OCI-LY3 (cell line): ENCODE data around the gene OR2B2.

Source experiments
- H2AFZ ChIP-seq: fragments of 200-600, 300-600 bp; shearing (Covaris generic); 2 replicates; pipeline ENCODE4 v1.6.0; 2014; ENCODE audit warnings: antibody characterized with exemption, low read depth, low read length
- H3K27ac ChIP-seq: fragments of 200-600, 300-600 bp; sonication (generic); 2 replicates; pipeline ENCODE4 v1.5.1; 2014; ENCODE audit warnings: mild to moderate bottlenecking, low read length, moderate library complexity, mixed read lengths
- H3K27me3 ChIP-seq: fragments of 200-600, 300-600 bp; sonication (generic); 2 replicates; pipeline ENCODE4 v1.6.1; 2014; ENCODE audit warnings: low read depth, low read length, mixed read lengths
- H3K36me3 ChIP-seq: fragments of 200-600, 300-600 bp; sonication (generic); replicated peaks from 2 replicates; pipeline ENCODE3; 2014; ENCODE audit warnings: low read depth, low read length, mixed read lengths
- H3K4me1 ChIP-seq: fragments of 300-600, 200-600 bp; sonication (generic); 2 replicates; pipeline ENCODE4 v1.6.1; 2014; ENCODE audit warnings: low read length, mixed read lengths
- H3K4me2 ChIP-seq: fragments of 200-600, 300-600 bp; sonication (generic); 2 replicates; pipeline ENCODE4 v1.6.1; 2014; ENCODE audit warnings: low read length, mixed read lengths
- H3K4me3 ChIP-seq: fragments of 300-600, 200-600 bp; sonication (generic); 2 replicates; pipeline ENCODE4 v1.5.1; 2014; ENCODE audit warnings: antibody characterized with exemption, mild to moderate bottlenecking, low read length, moderate library complexity
- H3K79me2 ChIP-seq: fragments of 300-600, 200-600 bp; shearing (Covaris generic); 2 replicates; pipeline ENCODE4 v1.6.1; 2014; ENCODE audit warnings: mild to moderate bottlenecking, low read length, mixed read lengths
- H3K9ac ChIP-seq: fragments of 300-600, 200-600 bp; shearing (Covaris generic); 2 replicates; pipeline ENCODE4 v1.6.0; 2014; ENCODE audit warnings: mild to moderate bottlenecking, low read length, moderate library complexity
- H3K9me3 ChIP-seq: fragments of 200-600, 300-600 bp; shearing (Covaris generic); 2 replicates; pipeline ENCODE4 v1.6.1; 2014; ENCODE audit warnings: low read length, mixed read lengths; ENCODE audit not compliant: insufficient read depth
- H4K20me1 ChIP-seq: fragments of 200-600, 300-600 bp; sonication (generic); 2 replicates; pipeline ENCODE4 v1.6.1; 2016; ENCODE audit warnings: low read length, mixed read lengths; ENCODE audit not compliant: insufficient read depth
- EZH2phosphoT487 ChIP-seq: fragments of 200-600 bp; shearing (Covaris generic); IDR thresholded peaks from 2 replicates; pipeline ENCODE4 v1.6.1; 2018; ENCODE audit warnings: antibody characterized with exemption, mixed run types, low read depth
- TF ChIP-seq, protein P1 (sequence below): fragments of 200-600, 300-600 bp; sonication (generic); IDR thresholded peaks from 2 replicates; pipeline ENCODE4 v1.5.1; 2014; ENCODE audit warnings: antibody characterized with exemption, low read length, low read depth

OR2B2 gene

DNA sequence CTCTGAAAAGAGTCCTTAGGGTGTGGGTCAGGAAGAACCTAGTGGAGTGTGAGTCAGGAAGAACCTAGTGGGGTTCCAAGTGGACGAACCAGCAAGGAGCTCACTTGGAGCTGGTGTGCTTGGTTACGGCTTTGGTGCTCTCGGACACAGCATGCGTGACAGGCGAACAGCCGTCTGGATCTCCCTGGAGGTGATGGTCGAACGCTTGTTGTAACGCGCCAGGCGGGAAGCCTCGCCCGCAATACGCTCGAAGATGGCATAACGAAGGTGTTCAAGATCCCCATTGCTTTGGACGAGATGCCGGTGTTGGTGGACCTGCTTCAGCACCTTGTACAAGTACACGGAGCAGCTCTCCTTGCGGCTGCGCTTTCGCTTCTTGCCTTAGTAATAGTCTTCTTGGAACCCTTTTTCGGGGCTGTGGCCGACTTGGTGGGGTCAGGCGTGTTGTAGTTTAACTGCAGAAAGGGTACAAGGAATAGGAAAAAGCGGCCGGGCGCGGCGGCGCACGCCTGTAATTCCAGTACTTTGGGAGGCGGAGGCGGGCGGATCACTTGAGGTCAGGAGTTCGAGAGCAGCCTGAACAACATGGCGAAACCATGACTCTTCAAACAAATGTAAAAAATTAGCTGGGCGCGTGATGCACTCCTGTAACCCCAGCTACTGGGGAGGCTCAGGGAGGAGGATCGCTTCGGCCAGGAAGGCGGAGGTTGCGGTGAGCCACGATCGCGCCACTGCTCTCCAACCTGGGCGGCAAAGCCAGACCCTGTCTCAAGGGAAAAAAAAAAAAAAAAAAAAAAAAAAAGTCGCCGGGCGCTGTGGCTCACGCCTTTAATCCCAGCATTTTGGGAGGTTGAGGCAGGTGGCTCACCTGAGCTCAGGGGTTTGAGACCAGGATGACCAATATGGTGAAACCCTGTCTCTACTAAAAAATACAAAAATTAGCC lies 48.0 kb downstream of the OR2B2 start:
- H3K4me2 ChIP-seq = no peak overlapping the region; the same call in 1 of the 2 replicates
- no peak overlapping the region for H3K9ac ChIP-seq
- H3K27me3 ChIP-seq = no peaks in the 10 kb centered on the region
- H3K27ac ChIP-seq = no peak overlapping the region
- H3K4me1 ChIP-seq = no peaks in the 10 kb centered on the region
- H4K20me1 ChIP-seq = no peaks in the 10 kb centered on the region
- peaks cover 15% of the 10 kb centered on the region; the same call in 1 of the 2 replicates for H3K9me3 ChIP-seq
- H3K79me2 ChIP-seq = no peaks in the 10 kb centered on the region
- no peaks in the 10 kb centered on the region for H3K36me3 ChIP-seq
- H3K4me3 ChIP-seq = peak overlapping the region; percentile 50
- no peak for TF ChIP-seq EZH2phosphoT487
- TF ChIP-seq, protein P1, sequence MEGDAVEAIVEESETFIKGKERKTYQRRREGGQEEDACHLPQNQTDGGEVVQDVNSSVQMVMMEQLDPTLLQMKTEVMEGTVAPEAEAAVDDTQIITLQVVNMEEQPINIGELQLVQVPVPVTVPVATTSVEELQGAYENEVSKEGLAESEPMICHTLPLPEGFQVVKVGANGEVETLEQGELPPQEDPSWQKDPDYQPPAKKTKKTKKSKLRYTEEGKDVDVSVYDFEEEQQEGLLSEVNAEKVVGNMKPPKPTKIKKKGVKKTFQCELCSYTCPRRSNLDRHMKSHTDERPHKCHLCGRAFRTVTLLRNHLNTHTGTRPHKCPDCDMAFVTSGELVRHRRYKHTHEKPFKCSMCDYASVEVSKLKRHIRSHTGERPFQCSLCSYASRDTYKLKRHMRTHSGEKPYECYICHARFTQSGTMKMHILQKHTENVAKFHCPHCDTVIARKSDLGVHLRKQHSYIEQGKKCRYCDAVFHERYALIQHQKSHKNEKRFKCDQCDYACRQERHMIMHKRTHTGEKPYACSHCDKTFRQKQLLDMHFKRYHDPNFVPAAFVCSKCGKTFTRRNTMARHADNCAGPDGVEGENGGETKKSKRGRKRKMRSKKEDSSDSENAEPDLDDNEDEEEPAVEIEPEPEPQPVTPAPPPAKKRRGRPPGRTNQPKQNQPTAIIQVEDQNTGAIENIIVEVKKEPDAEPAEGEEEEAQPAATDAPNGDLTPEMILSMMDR = no peak
- no peak overlapping the region for H2AFZ ChIP-seq

GRCh38 chr6:27862396-27863066 lies 49.7 kb downstream of the OR2B2 start:
- Histone ChIP-seq H3K36me3 (no peaks in the 10 kb centered on the region), H3K4me1 (no peaks in the 10 kb centered on the region), H3K27me3 (no peaks in the 10 kb centered on the region), H3K9ac (no peak overlapping the region), H2AFZ (no peak overlapping the region), H3K9me3 (peaks cover 15% of the 10 kb centered on the region; the same call in 1 of the 2 replicates), H3K4me2 (no peak overlapping the region), H3K4me3 (no peak overlapping the region), H3K79me2 (no peaks in the 10 kb centered on the region), H4K20me1 (no peaks in the 10 kb centered on the region), H3K27ac (no peak overlapping the region)
- TF ChIP-seq, protein P1 = no peak
- no peak for TF ChIP-seq EZH2phosphoT487

DNA sequence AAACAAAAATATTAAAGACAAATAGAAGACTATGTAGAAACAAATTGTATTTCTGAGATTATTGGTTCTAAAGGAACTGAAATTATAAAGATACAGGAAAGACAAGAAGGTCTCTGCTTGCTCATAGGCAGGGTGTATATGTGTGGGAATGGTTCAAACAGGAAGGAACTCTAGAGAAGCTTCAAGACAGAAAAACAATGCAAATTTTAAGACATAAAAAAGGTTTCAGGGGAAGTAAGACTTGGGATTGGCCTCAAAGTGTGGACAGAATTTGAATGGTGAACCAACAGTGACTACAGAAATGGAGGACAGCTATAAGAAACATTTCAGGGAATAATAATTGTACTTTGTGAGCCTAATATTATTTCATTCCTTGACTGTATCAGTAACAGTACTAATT lies 50.3 kb downstream of the OR2B2 start:
- H3K4me2 ChIP-seq = no peak overlapping the region

More for the DNA sequence above, 50.3 kb downstream of the OR2B2 start:
- Histone ChIP-seq H3K9me3 (peaks cover 15% of the 10 kb centered on the region; the same call in 1 of the 2 replicates), H2AFZ (no peak overlapping the region), H3K4me1 (no peaks in the 10 kb centered on the region), H4K20me1 (no peaks in the 10 kb centered on the region), H3K27me3 (no peaks in the 10 kb centered on the region), H3K79me2 (no peaks in the 10 kb centered on the region), H3K4me3 (no peak overlapping the region), H3K9ac (no peak overlapping the region), H3K27ac (no peak overlapping the region), H3K36me3 (no peaks in the 10 kb centered on the region)
- TF ChIP-seq, protein P1 = no peak
- TF ChIP-seq EZH2phosphoT487 = no peak
